ENCODE data around the gene MAGOH.
A peak's percentile ranks its signal among the peaks of the same experiment; 100 is the strongest.

Gene MAGOH

DNA sequence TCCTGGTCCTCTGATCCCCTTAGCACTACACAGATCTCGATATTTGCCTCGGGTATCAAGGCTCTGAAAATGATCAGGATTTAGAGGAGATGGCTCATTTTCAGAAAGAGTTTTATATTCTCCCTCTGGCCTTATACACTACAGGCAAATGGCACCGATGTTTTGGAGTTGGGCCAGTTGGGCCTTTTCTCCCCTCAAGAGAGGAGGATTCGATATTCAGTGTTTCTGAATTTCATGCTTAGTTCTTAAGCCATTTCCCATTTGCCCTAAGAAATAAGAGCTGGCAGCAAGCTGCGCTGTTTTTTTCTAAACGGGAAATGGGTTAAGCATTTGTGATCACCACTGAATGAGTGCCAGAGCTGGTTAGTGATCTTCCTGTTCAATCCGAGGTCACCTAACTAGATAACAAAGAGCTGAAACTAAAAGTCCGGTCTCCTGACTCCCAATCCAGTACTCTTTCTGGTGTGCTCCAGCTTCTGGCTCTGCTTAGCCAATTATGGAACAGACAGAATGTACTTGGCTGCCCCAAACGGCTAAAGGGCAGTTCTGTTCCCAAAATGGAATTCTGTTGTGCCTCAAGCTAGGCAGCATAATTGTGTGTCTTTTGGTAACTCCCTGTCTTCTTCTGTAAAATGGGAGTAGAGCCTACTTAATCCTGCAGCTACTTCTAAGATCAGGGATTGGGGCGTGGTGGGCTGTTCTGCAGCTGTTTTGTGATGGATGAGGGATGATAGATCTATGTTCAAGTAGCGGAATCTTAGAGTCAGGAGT, 42.9 kb downstream of the MAGOH start:
- H3K27ac Mint-ChIP-seq = no peak overlapping the region
- no peak for DNase-seq
- H3K27me3 Mint-ChIP-seq (ENCODE audit: low read depth, poor library complexity) = peaks cover 7% of the 10 kb centered on the region
- H3K9me3 Mint-ChIP-seq = no peaks in the 10 kb centered on the region
- peaks cover 32% of the 10 kb centered on the region for H3K4me1 Mint-ChIP-seq
- H3K4me3 Mint-ChIP-seq = peak overlapping the region; percentile 84
- no peaks in the 10 kb centered on the region for H3K36me3 Mint-ChIP-seq (ENCODE audit: low read depth)
- TF ChIP-seq CTCF (IDR thresholded peaks at IDR 0.05) = no peak

DNA sequence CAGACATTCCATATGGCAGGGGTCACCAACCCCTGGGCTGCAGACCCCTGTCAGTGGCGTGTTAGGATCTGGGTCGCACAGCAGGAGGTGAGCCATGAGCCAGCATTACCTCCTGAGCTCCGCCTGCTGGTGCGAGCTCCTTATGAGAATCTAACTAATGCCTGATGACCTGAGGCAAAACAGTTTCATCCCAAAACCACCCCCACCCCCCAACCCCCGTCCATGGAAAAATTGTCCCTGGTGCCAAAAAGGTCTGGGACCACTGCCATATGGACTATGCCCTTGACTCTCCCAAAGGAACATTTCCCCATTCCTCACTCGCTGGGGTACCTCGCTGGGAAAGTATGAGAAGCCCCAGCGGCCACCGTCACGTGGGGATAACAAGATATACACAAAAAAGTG, 48.1 kb downstream of the MAGOH start:
- DNase-seq = no peak
- Mint-ChIP-seq H3K4me3 (no peak overlapping the region), H3K36me3 (ENCODE audit: low read depth) (no peaks in the 10 kb centered on the region), H3K27me3 (ENCODE audit: low read depth, poor library complexity) (peaks cover 16% of the 10 kb centered on the region), H3K27ac (no peak overlapping the region), H3K9me3 (no peaks in the 10 kb centered on the region), H3K4me1 (peaks cover 7% of the 10 kb centered on the region)
- no peak for TF ChIP-seq CTCF (IDR thresholded peaks at IDR 0.05)

DNA sequence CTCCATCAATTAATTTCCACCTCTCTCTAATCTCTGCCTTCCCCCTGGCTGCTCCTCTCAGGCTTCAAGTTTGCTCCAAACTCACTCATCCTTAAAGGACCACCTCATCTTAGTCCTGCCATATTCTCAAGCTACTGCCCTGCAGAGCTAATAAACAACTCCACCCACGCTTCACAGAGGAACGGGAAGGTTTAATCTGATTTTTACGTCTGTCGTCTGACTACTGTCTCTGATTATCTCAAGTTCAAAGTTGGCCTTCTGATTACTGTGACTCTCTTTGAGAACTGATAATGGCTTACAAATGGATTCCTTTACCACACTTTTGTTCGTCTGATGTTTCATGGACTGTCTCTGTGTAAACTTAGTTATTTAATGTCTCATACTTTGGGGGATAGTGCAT, 49.3 kb downstream of the MAGOH start:
- Mint-ChIP-seq H3K27ac (no peak overlapping the region), H3K4me3 (no peak overlapping the region), H3K4me1 (peaks cover 7% of the 10 kb centered on the region), H3K9me3 (no peaks in the 10 kb centered on the region), H3K27me3 (ENCODE audit: low read depth, poor library complexity) (peaks cover 12% of the 10 kb centered on the region), H3K36me3 (ENCODE audit: low read depth) (no peaks in the 10 kb centered on the region)
- TF ChIP-seq CTCF (IDR thresholded peaks at IDR 0.05) = no peak
- DNase-seq = no peak

GRCh38 chr1:53188099-53188498, 50.2 kb downstream of the MAGOH start:
- H3K4me1 Mint-ChIP-seq = peaks cover 7% of the 10 kb centered on the region
- H3K36me3 Mint-ChIP-seq (ENCODE audit: low read depth) = no peaks in the 10 kb centered on the region
- H3K27me3 Mint-ChIP-seq (ENCODE audit: low read depth, poor library complexity) = peaks cover 12% of the 10 kb centered on the region
- no peak for DNase-seq
- TF ChIP-seq CTCF (IDR thresholded peaks at IDR 0.05) = no peak
- H3K27ac Mint-ChIP-seq = no peak overlapping the region
- no peaks in the 10 kb centered on the region for H3K9me3 Mint-ChIP-seq
- H3K4me3 Mint-ChIP-seq = no peak overlapping the region

DNA sequence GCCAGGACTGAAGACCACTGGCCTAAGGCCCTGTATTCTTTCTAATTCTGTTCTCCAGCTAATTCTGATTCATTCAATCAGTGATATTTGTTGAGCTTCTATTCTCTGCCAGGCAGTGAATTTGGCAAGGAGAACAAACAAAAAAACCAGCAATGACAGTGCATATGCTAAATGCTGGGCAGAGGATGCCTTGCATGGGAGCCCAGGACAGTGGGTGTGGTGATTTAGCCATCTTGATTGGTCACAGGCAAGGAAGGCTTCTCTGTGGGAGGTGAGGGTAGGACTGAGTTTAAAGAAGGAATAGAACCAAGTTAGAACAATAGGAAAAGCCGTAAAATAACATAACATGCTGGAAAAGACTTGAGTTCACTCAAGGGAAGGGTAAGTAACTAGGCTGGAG, 50.9 kb downstream of the MAGOH start:
- no peak overlapping the region for H3K27ac Mint-ChIP-seq
- peaks cover 7% of the 10 kb centered on the region for H3K4me1 Mint-ChIP-seq
- H3K36me3 Mint-ChIP-seq (ENCODE audit: low read depth) = no peaks in the 10 kb centered on the region
- H3K9me3 Mint-ChIP-seq = no peaks in the 10 kb centered on the region
- DNase-seq = no peak
- no peak for TF ChIP-seq CTCF (IDR thresholded peaks at IDR 0.05)
- H3K4me3 Mint-ChIP-seq = no peak overlapping the region
- peaks cover 9% of the 10 kb centered on the region for H3K27me3 Mint-ChIP-seq (ENCODE audit: low read depth, poor library complexity)

GRCh38 chr1:53186533-53186932, 51.8 kb downstream of the MAGOH start:
- Mint-ChIP-seq H3K36me3 (ENCODE audit: low read depth) (no peaks in the 10 kb centered on the region), H3K4me3 (no peak overlapping the region), H3K4me1 (peaks cover 7% of the 10 kb centered on the region), H3K9me3 (no peaks in the 10 kb centered on the region), H3K27me3 (ENCODE audit: low read depth, poor library complexity) (peaks cover 9% of the 10 kb centered on the region), H3K27ac (no peak overlapping the region)
- DNase-seq = no peak
- TF ChIP-seq CTCF (IDR thresholded peaks at IDR 0.05) = no peak
